Measurements from ENCODE around the gene IL17RE. TPM values are rescaled to one million over a fixed set of nuclear protein-coding genes. Genes with fewer than 3 reads are reported as not detected.
A peak's percentile ranks its signal among the peaks of the same experiment; 100 is the strongest.

IL17RE gene
- total and polyA plus RNA-seq, 2 donors (not counting 3 experiments of a cell fraction or from before 2014, with no cell fraction given): 1.2 to 1.3 TPM

- H3K4me1 ChIP-seq (ENCODE audit: control insufficient read depth, extremely low read depth, insufficient read depth, low read length): peaks cover 13% of the 10 kb centered on the region
- H3K27me3 ChIP-seq (ENCODE audit: control insufficient read depth in 2 of 2, insufficient read depth in 2 of 2, low read length in 2 of 2): no peaks in the 10 kb centered on the region
- H3K36me3 ChIP-seq (ENCODE audit: control insufficient read depth in 2 of 2, extremely low read depth in 1 of 2, insufficient read depth in 2 of 2, low read length in 2 of 2): no peaks in the 10 kb centered on the region
- no peak overlapping the region for H3K27ac ChIP-seq (ENCODE audit: insufficient read depth, low read depth, low read length)
- H3K9ac ChIP-seq (replicated peaks; ENCODE audit: extremely low read depth, insufficient read depth, low read length): peak overlapping the region; percentile 8
- intact Hi-C loops (cut with micrococcal nuclease) (loop anchor here (1.0 to 2.0 kb wide), 6 partner anchors 13 to 123 kb away; partner anchors contain the start of genes ARPC4, IL17RE, JAGN1 and RPUSD3), dilution Hi-C loops (cut with MboI; ENCODE audit: extremely low pct_ligation_motif_present, low sequenced_read_pairs) (no loop called here)
- FAIRE-seq (peak; percentile 73), DNase-seq (ENCODE audit: low read depth, low spot score) (peak; percentile 50)
- no peaks in the 10 kb centered on the region for H4K20me1 ChIP-seq (replicated peaks; ENCODE audit: control insufficient read depth, extremely low read depth, insufficient read depth, low read length)
- H2AFZ ChIP-seq (ENCODE audit: low read depth, low read length): peak overlapping the region; percentile 80
- no peaks in the 10 kb centered on the region for H3K9me1 ChIP-seq (replicated peaks; ENCODE audit: control insufficient read depth, extremely low read depth, insufficient read depth, low read length)
- ChIA-PET CTCF (interaction anchor here (0.7 to 2.8 kb wide), 13 partner anchors 11 to 428 kb away, joined by 3 to 11 read pairs (median 4); partner anchors contain the start of genes CRELD1 and JAGN1), POLR2A (interaction anchor here (0.7 to 1.2 kb wide), 2 partner anchors 18 to 31 kb away, joined by 3 to 5 read pairs; partner anchors contain the start of gene CRELD1)
- TF ChIP-seq, protein P1, sequence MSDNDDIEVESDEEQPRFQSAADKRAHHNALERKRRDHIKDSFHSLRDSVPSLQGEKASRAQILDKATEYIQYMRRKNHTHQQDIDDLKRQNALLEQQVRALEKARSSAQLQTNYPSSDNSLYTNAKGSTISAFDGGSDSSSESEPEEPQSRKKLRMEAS (IDR thresholded peaks at IDR 0.05; ENCODE audit: insufficient read depth, insufficient read length): no peak
- TF ChIP-seq FOS (IDR thresholded peaks at IDR 0.05; ENCODE audit: borderline replicate concordance, insufficient read depth, low read length) (no peak), POLR2A (IDR thresholded peaks at IDR 0.05; ENCODE audit: low read depth, low read length) (peak; percentile 29), MYC (IDR thresholded peaks at IDR 0.05; ENCODE audit: low read depth, low read length) (no peak), JUN (IDR thresholded peaks at IDR 0.05; ENCODE audit: borderline replicate concordance, insufficient read depth, insufficient read length, low read depth) (no peak), POLR2AphosphoS5 (IDR thresholded peaks at IDR 0.05; ENCODE audit: insufficient read depth, low read depth, low read length) (peak; percentile 18), EZH2 (IDR thresholded peaks at IDR 0.05; ENCODE audit: borderline replicate concordance, low read depth, low read length, severe bottlenecking) (no peak), GATA2 (IDR thresholded peaks at IDR 0.05; ENCODE audit: insufficient read depth, insufficient read length, low read depth, low read length) (no peak)
- TF ChIP-seq, protein P2, sequence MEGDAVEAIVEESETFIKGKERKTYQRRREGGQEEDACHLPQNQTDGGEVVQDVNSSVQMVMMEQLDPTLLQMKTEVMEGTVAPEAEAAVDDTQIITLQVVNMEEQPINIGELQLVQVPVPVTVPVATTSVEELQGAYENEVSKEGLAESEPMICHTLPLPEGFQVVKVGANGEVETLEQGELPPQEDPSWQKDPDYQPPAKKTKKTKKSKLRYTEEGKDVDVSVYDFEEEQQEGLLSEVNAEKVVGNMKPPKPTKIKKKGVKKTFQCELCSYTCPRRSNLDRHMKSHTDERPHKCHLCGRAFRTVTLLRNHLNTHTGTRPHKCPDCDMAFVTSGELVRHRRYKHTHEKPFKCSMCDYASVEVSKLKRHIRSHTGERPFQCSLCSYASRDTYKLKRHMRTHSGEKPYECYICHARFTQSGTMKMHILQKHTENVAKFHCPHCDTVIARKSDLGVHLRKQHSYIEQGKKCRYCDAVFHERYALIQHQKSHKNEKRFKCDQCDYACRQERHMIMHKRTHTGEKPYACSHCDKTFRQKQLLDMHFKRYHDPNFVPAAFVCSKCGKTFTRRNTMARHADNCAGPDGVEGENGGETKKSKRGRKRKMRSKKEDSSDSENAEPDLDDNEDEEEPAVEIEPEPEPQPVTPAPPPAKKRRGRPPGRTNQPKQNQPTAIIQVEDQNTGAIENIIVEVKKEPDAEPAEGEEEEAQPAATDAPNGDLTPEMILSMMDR (IDR thresholded peaks at IDR 0.05; ENCODE audit: extremely low read depth in 1 of 2, insufficient read depth in 1 of 2, low read depth in 1 of 2, low read length in 2 of 2): peak; percentile 32 to 57
- peak overlapping the region in 2 of 3 experiments; percentile 29 to 39 for H3K4me3 ChIP-seq (replicated peaks in 1 of 3; ENCODE audit: insufficient read depth in 1 of 3, low read depth in 1 of 3, low read length in 3 of 3)
- BruUV-seq (replicated peaks): no TSS peak
- H3K9me3 ChIP-seq (replicated peaks; ENCODE audit: control insufficient read depth, insufficient read depth, low read length): no peaks in the 10 kb centered on the region
- H3K4me2 ChIP-seq (ENCODE audit: insufficient read depth, low read length): peak overlapping the region; percentile 63
- H3K79me2 ChIP-seq (ENCODE audit: control insufficient read depth, insufficient read depth, low read length): no peaks in the 10 kb centered on the region
These were observed 12.8 kb downstream of the IL17RE start for GRCh38 chr3:9915254-9916141.
